NCI-H446 treated with DMSO at 0.1 percent for 48 hours (cell line): ENCODE results near the gene HSF4.
A peak's percentile ranks its signal among the peaks of the same experiment; 100 is the strongest.

ENCODE experiments used
- DNase-seq: peaks from one replicate; lab custom pipeline; 2025; lab: John Stamatoyannopoulos, UW

HSF4 gene

GRCh38 chr16:67166598-67167168 is 2.1 kb downstream of the HSF4 start:
- no peak for DNase-seq

- DNase-seq = no peak
Measured at GRCh38 chr16:67167588-67167987, 3.0 kb downstream of the HSF4 start.

GRCh38 chr16:67169011-67169451 is 4.5 kb downstream of the HSF4 start:
- no peak for DNase-seq

- DNase-seq = no peak
Measured at GRCh38 chr16:67169642-67170167, 5.2 kb downstream of the HSF4 start.

- DNase-seq = peak; percentile 24
Measured at GRCh38 chr16:67170168-67170948, 5.8 kb downstream of the HSF4 start, which contains the start of gene NOL3. NOL3 (plus strand) TSS chr16:67170538.

- no peak for DNase-seq
Measured at GRCh38 chr16:67170949-67171649, 6.6 kb downstream of the HSF4 start.

GRCh38 chr16:67173323-67173722 is 8.8 kb downstream of the HSF4 start:
- DNase-seq = no peak

- DNase-seq = no peak
Measured at GRCh38 chr16:67173808-67174705, 9.5 kb downstream of the HSF4 start.

GRCh38 chr16:67174706-67175231 is 10.2 kb downstream of the HSF4 start:
- no peak for DNase-seq

- no peak for DNase-seq
Measured at GRCh38 chr16:67176662-67177061, 12.1 kb downstream of the HSF4 start.

GRCh38 chr16:67177743-67178699 is 13.5 kb downstream of the HSF4 start:
- DNase-seq = no peak

- no peak for DNase-seq
Measured at GRCh38 chr16:67179421-67180080, 15.0 kb downstream of the HSF4 start.

- no peak for DNase-seq
Measured at GRCh38 chr16:67180166-67180565, 15.6 kb downstream of the HSF4 start.

- DNase-seq = peak; percentile 51
Measured at GRCh38 chr16:67181346-67181745, 16.8 kb downstream of the HSF4 start.

GRCh38 chr16:67182288-67182687 is 17.7 kb downstream of the HSF4 start:
- DNase-seq = no peak

- DNase-seq = no peak
Measured at GRCh38 chr16:67183284-67183626, 18.7 kb downstream of the HSF4 start.

- DNase-seq = peak; percentile 83
Measured at GRCh38 chr16:67183627-67184452, 19.3 kb downstream of the HSF4 start, which contains the start of gene MATCAP1. MATCAP1 (minus strand) TSS chr16:67183963; CDS start chr16:67180610, 3,353 bp downstream.

GRCh38 chr16:67184453-67184994 is 20.0 kb downstream of the HSF4 start:
- no peak for DNase-seq
